HG03103 (cell line): ENCODE results near the gene GMPR.
"Not testable (repeated sequence)": the region's sequence is repeated elsewhere in the genome, so short reads cannot be mapped to it uniquely, and the experiment has no call there.

Experiments used
- ATAC-seq: cut with Tn5 transposase; IDR thresholded peaks from one replicate; pipeline ENCODE4 v1.9.1; 2021; ENCODE audit warnings: low read depth; ENCODE audit not compliant: unreplicated experiment

Gene GMPR

GRCh38 chr6:16269442-16270070, 31.2 kb downstream of the GMPR start:
- ATAC-seq = not testable (repeated sequence)

GRCh38 chr6:16270178-16270794, 31.9 kb downstream of the GMPR start:
- no peak for ATAC-seq

- ATAC-seq = no peak
Measured at GRCh38 chr6:16271428-16271827, 33.0 kb downstream of the GMPR start.

- no peak for ATAC-seq
Measured at GRCh38 chr6:16272201-16272600, 33.8 kb downstream of the GMPR start.

GRCh38 chr6:16273256-16273655, 34.9 kb downstream of the GMPR start:
- no peak for ATAC-seq

GRCh38 chr6:16274483-16274882, 36.1 kb downstream of the GMPR start:
- no peak for ATAC-seq

- no peak for ATAC-seq
Measured at GRCh38 chr6:16274885-16275589, 36.6 kb downstream of the GMPR start.

GRCh38 chr6:16277101-16277981, 39.0 kb downstream of the GMPR start:
- ATAC-seq = no peak

GRCh38 chr6:16278048-16278724, 39.8 kb downstream of the GMPR start:
- ATAC-seq = no peak

GRCh38 chr6:16278750-16279149, 40.4 kb downstream of the GMPR start:
- ATAC-seq = no peak

GRCh38 chr6:16279243-16279642, 40.9 kb downstream of the GMPR start:
- no peak for ATAC-seq

GRCh38 chr6:16282370-16282769, 44.0 kb downstream of the GMPR start:
- ATAC-seq = no peak

GRCh38 chr6:16284472-16284871, 46.1 kb downstream of the GMPR start:
- no peak for ATAC-seq

- no peak for ATAC-seq
Measured at GRCh38 chr6:16285467-16286150, 47.2 kb downstream of the GMPR start.

GRCh38 chr6:16286151-16286522, 47.8 kb downstream of the GMPR start:
- no peak for ATAC-seq

GRCh38 chr6:16288163-16288562, 49.8 kb downstream of the GMPR start:
- ATAC-seq = no peak

- no peak for ATAC-seq
Measured at GRCh38 chr6:16291739-16292138, 53.4 kb downstream of the GMPR start.

- ATAC-seq = no peak
Measured at GRCh38 chr6:16292432-16292831, 54.0 kb downstream of the GMPR start.

GRCh38 chr6:16292942-16293341, 54.6 kb downstream of the GMPR start:
- ATAC-seq = no peak

- ATAC-seq = no peak
Measured at GRCh38 chr6:16294371-16294770, 56.0 kb downstream of the GMPR start.
